Caco-2 (cell line): Measurements from ENCODE around the gene TMED8. TPM values are rescaled to one million over a fixed set of nuclear protein-coding genes. Genes with fewer than 3 reads are reported as not detected.
A peak's percentile ranks its signal among the peaks of the same experiment; 100 is the strongest.

Experiments
- BruUV-seq: library from RNA; stranded (reverse); fragments of 400-500 nt; replicated peaks from 2 replicates; lab custom pipeline; 2021; lab: Mats Ljungman, UMichigan
- CTCF ChIA-PET: fragments of 300-600 bp; sonication (Branson Sonifier 250); formaldehyde crosslinking; loops from one replicate; lab custom pipeline; 2022; ENCODE audit warnings: antibody characterized with exemption; lab: Charles Lee
- POLR2A ChIA-PET: fragments of 300-600 bp; sonication (Branson Sonifier 250); formaldehyde crosslinking; loops from one replicate; lab custom pipeline; 2022; ENCODE audit warnings: antibody characterized with exemption; lab: Charles Lee
- DNase-seq, 2 experiments: peaks; one replicate each; pipeline versions ENCODE4 v3.0.0 to v3.0.0-alpha.2; 2020 to 2022
- H3K27me3 ChIP-seq: replicated peaks from 2 replicates; pipeline ENCODE4 v1.6.0; 2011; ENCODE audit warnings: low read length; ENCODE audit not compliant: control insufficient read depth, insufficient read depth
- H3K36me3 ChIP-seq: 2 replicates; pipeline ENCODE4 v1.5.1; 2011; ENCODE audit warnings: low read length; ENCODE audit not compliant: control insufficient read depth, insufficient read depth
- H3K4me1 ChIP-seq: fragments of 250-450 bp; sonication (Bioruptor Pico); 2 replicates; pipeline ENCODE4 v1.5.1; 2020; ENCODE audit warnings: mild to moderate bottlenecking
- H3K4me3 ChIP-seq: 2 replicates; pipeline ENCODE4 v1.5.1; 2011; ENCODE audit warnings: low read depth, mild to moderate bottlenecking, control low read depth, low read length
- H3K9me3 ChIP-seq: fragments of 250-450 bp; sonication (Bioruptor Pico); 2 replicates; pipeline ENCODE4 v1.5.1; 2020; ENCODE audit warnings: mild to moderate bottlenecking, moderate library complexity
- H3K27ac Mint-ChIP-seq: one replicate; pipeline ENCODE4 v1.8.0; 2022; ENCODE audit warnings: mixed read lengths; ENCODE audit not compliant: unreplicated experiment
- H3K27me3 Mint-ChIP-seq: one replicate; pipeline ENCODE4 v1.8.0; 2022; ENCODE audit warnings: mixed read lengths; ENCODE audit not compliant: insufficient read depth, unreplicated experiment
- H3K36me3 Mint-ChIP-seq: one replicate; pipeline ENCODE4 v1.8.0; 2022; ENCODE audit warnings: mild to moderate bottlenecking, mixed read lengths; ENCODE audit not compliant: insufficient read depth, unreplicated experiment
- H3K4me1 Mint-ChIP-seq: one replicate; pipeline ENCODE4 v1.8.0; 2022; ENCODE audit warnings: low read depth, mixed read lengths; ENCODE audit not compliant: unreplicated experiment
- H3K4me3 Mint-ChIP-seq: one replicate; pipeline ENCODE4 v1.8.0; 2022; ENCODE audit warnings: mild to moderate bottlenecking, moderate library complexity, mixed read lengths; ENCODE audit not compliant: unreplicated experiment
- H3K9me3 Mint-ChIP-seq: one replicate; pipeline ENCODE4 v1.8.0; 2022; ENCODE audit warnings: mixed read lengths; ENCODE audit not compliant: unreplicated experiment
- CTCF ChIP-seq, 2 experiments: fragments of 200-600 bp in 1 of 2; IDR thresholded peaks; 1 replicate in 1 of 2; 2 replicates in 1 of 2; pipeline versions ENCODE4 v1.5.1 to v1.8.0; 2011 to 2022; ENCODE audit warnings: antibody characterized with exemption in 1 of 2, control low read depth in 1 of 2, inconsistent platforms in 1 of 2, low read depth in 1 of 2, low read length in 1 of 2, mild to moderate bottlenecking in 1 of 2, moderate library complexity in 1 of 2; ENCODE audit not compliant: insufficient read depth in 1 of 2, severe bottlenecking in 1 of 2, unreplicated experiment in 1 of 2
- intact Hi-C: fragments of 100-400 bp; cut with micrococcal nuclease; formaldehyde crosslinking; loops from one replicate; pipeline ENCODE4 v1.10.0; 2022; ENCODE audit not compliant: unreplicated experiment
- total RNA-seq: library from RNA; stranded (reverse); gene quantifications from 2 replicates; pipeline ENCODE4 v1.2.3, GENCODE V29; 2022

Gene TMED8
- total RNA-seq, 1 experiment from 2014 or later = 14.1 TPM

DNA sequence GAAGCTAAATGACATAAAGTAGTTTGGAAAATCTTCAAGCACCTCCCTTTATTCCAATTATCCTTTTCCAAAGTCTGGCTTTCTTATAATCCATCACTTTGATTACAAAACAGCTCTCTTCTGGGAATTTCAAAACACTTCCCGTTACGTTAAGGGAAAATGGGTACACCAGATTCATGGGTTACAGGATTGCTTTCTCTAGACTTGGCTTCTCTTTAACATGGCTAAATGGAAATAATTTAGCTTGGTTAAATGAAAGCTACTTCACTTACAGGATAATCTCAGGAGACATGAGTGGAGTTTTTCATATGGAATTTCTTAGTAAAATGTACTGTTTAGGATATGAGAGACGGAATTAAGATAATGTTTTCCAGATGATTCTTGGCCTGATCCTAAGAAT, 41.3 kb downstream of the TMED8 start:
- DNase-seq = no peak
- BruUV-seq = no TSS peak
- CTCF ChIA-PET = interaction anchor here (0.6 kb wide), 2 partner anchors 15 to 19 kb away, joined by 3 read pairs; partner anchors contain the start of genes GSTZ1 and POMT2

GRCh38 chr14:77329872-77330271, 47.0 kb downstream of the TMED8 start:
- DNase-seq = no peak
- intact Hi-C loops = no loop called here
- Histone ChIP-seq H3K4me1 (no peaks in the 10 kb centered on the region), H3K9me3 (no peaks in the 10 kb centered on the region), H3K36me3 (no peaks in the 10 kb centered on the region), H3K27me3 (no peaks in the 10 kb centered on the region), H3K4me3 (no peak overlapping the region)
- no peak overlapping the region for H3K4me3 Mint-ChIP-seq
- no TSS peak for BruUV-seq
- H3K36me3 Mint-ChIP-seq = no peaks in the 10 kb centered on the region
- H3K27me3 Mint-ChIP-seq = no peaks in the 10 kb centered on the region
- H3K27ac Mint-ChIP-seq = no peak overlapping the region
- TF ChIP-seq CTCF (IDR thresholded peaks at IDR 0.05; ENCODE audit: insufficient read depth in 1 of 2, low read depth in 1 of 2, low read length in 1 of 2, severe bottlenecking in 1 of 2, unreplicated experiment in 1 of 2) = no peak
- H3K4me1 Mint-ChIP-seq = no peaks in the 10 kb centered on the region
- ChIA-PET POLR2A (interaction anchor here (0.5 to 1.2 kb wide), 2 partner anchors 9 to 250 kb away, joined by 4 to 5 read pairs; partner anchors contain the start of genes GSTZ1 and POMT2), CTCF (interaction anchor here (1.1 kb wide), 1 partner anchor 9 kb away, joined by 4 read pairs; the partner anchor contains the start of genes GSTZ1 and POMT2)
- H3K9me3 Mint-ChIP-seq = no peaks in the 10 kb centered on the region

More for the DNA sequence above, 41.3 kb downstream of the TMED8 start:
- Histone ChIP-seq H3K4me1 (peaks cover 5% of the 10 kb centered on the region), H3K4me3 (no peak overlapping the region), H3K36me3 (no peaks in the 10 kb centered on the region), H3K9me3 (0 out of 2 replicates have a peak, but pooled peaks cover 2% of the 10 kb centered on the region), H3K27me3 (no peaks in the 10 kb centered on the region)
- Mint-ChIP-seq H3K27me3 (no peaks in the 10 kb centered on the region), H3K4me3 (no peak overlapping the region), H3K4me1 (peaks cover 7% of the 10 kb centered on the region), H3K27ac (no peak overlapping the region), H3K9me3 (no peaks in the 10 kb centered on the region), H3K36me3 (no peaks in the 10 kb centered on the region)
- POLR2A ChIA-PET = no interaction called here
- TF ChIP-seq CTCF (IDR thresholded peaks at IDR 0.05; ENCODE audit: insufficient read depth in 1 of 2, low read depth in 1 of 2, low read length in 1 of 2, severe bottlenecking in 1 of 2, unreplicated experiment in 1 of 2) = no peak
- intact Hi-C loops = no loop called here

DNA sequence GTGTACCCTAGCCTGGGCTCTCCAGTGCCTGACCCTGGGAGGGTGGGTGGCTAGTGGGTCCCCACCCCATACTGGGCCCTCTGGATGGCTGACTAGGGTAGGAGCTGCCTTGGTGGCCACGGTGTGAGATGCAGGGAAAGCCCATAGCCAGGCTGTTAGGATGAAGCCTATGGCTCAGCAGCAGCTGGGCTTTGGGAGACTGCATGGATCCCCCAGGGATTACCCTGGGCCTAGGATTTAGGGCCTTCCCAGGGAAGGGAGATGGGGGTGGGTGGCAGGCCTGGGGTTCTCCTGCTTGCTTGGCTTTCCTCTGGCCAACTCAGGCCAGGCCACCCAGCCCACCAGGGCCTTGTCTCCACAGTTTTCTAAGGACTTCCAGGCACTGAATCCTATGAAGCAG, 49.8 kb downstream of the TMED8 start:
- Histone ChIP-seq H3K36me3 (no peaks in the 10 kb centered on the region), H3K9me3 (no peaks in the 10 kb centered on the region), H3K4me1 (no peaks in the 10 kb centered on the region), H3K4me3 (no peak overlapping the region), H3K27me3 (no peaks in the 10 kb centered on the region)
- ChIA-PET CTCF (no interaction called here), POLR2A (no interaction called here)
- H3K9me3 Mint-ChIP-seq = no peaks in the 10 kb centered on the region
- H3K36me3 Mint-ChIP-seq = no peaks in the 10 kb centered on the region
- BruUV-seq = no TSS peak
- no peak for DNase-seq
- intact Hi-C loops = loop anchor here (2.0 kb wide), 1 partner anchor 82 kb away; no protein-coding TSS in a partner anchor
- H3K4me1 Mint-ChIP-seq = peaks cover 3% of the 10 kb centered on the region
- no peaks in the 10 kb centered on the region for H3K27me3 Mint-ChIP-seq
- no peak for TF ChIP-seq CTCF (IDR thresholded peaks at IDR 0.05; ENCODE audit: insufficient read depth in 1 of 2, low read depth in 1 of 2, low read length in 1 of 2, severe bottlenecking in 1 of 2, unreplicated experiment in 1 of 2)
- peak overlapping the region; percentile 65 for H3K27ac Mint-ChIP-seq
- H3K4me3 Mint-ChIP-seq = no peak overlapping the region
